Nephron progenitor cell (in vitro differentiated cells): ENCODE results near the gene TCL1B.

Experiments
- DNase-seq: peaks from one replicate; pipeline ENCODE4 v3.0.0; 2021
- H3K27ac Mint-ChIP-seq: 2 replicates; pipeline ENCODE4 v1.8.0; 2021; ENCODE audit warnings: mild to moderate bottlenecking, moderate library complexity, mixed read lengths
- H3K27me3 Mint-ChIP-seq: 2 replicates; pipeline ENCODE4 v1.8.0; 2021; ENCODE audit warnings: mild to moderate bottlenecking, low read depth, mixed read lengths; ENCODE audit not compliant: poor library complexity
- H3K36me3 Mint-ChIP-seq: 2 replicates; pipeline ENCODE4 v1.8.0; 2021; ENCODE audit warnings: low read depth, mixed read lengths
- H3K4me1 Mint-ChIP-seq: 2 replicates; pipeline ENCODE4 v1.8.0; 2021; ENCODE audit warnings: mixed read lengths
- H3K4me3 Mint-ChIP-seq: 2 replicates; pipeline ENCODE4 v1.8.0; 2021; ENCODE audit warnings: mild to moderate bottlenecking, moderate library complexity, mixed read lengths
- H3K9me3 Mint-ChIP-seq: 2 replicates; pipeline ENCODE4 v1.8.0; 2021; ENCODE audit warnings: mild to moderate bottlenecking, moderate library complexity, mixed read lengths
- CTCF ChIP-seq: fragments of 200-600 bp; sonication (generic); IDR thresholded peaks from 2 replicates; pipeline ENCODE4 v1.5.0; 2021; ENCODE audit warnings: antibody characterized with exemption

TCL1B gene

GRCh38 chr14:95681153-95681552 lies 5.1 kb upstream of the TCL1B start:
- Mint-ChIP-seq H3K27ac (no peak overlapping the region), H3K4me3 (no peak overlapping the region), H3K4me1 (peaks cover 11% of the 10 kb centered on the region), H3K27me3 (peaks cover 8% of the 10 kb centered on the region), H3K9me3 (peaks cover 16% of the 10 kb centered on the region), H3K36me3 (no peaks in the 10 kb centered on the region)
- no peak for TF ChIP-seq CTCF
- no peak for DNase-seq

- H3K4me3 Mint-ChIP-seq = no peak overlapping the region
- TF ChIP-seq CTCF = no peak
- H3K4me1 Mint-ChIP-seq = peaks cover 11% of the 10 kb centered on the region
- H3K9me3 Mint-ChIP-seq = no peaks in the 10 kb centered on the region
- H3K27ac Mint-ChIP-seq = no peak overlapping the region
- H3K27me3 Mint-ChIP-seq = peaks cover 9% of the 10 kb centered on the region
- DNase-seq = no peak
- H3K36me3 Mint-ChIP-seq = no peaks in the 10 kb centered on the region
These were observed 2.4 kb upstream of the TCL1B start for GRCh38 chr14:95683793-95684192.

GRCh38 chr14:95686935-95687334 lies 709 bp downstream of the TCL1B start:
- H3K27ac Mint-ChIP-seq = no peak overlapping the region
- no peaks in the 10 kb centered on the region for H3K36me3 Mint-ChIP-seq
- no peak for TF ChIP-seq CTCF
- H3K9me3 Mint-ChIP-seq = no peaks in the 10 kb centered on the region
- H3K4me1 Mint-ChIP-seq = no peaks in the 10 kb centered on the region
- H3K27me3 Mint-ChIP-seq = peaks cover 20% of the 10 kb centered on the region
- no peak for DNase-seq
- H3K4me3 Mint-ChIP-seq = no peak overlapping the region

GRCh38 chr14:95689441-95689840 lies 3.2 kb downstream of the TCL1B start:
- DNase-seq = no peak
- Mint-ChIP-seq H3K27ac (no peak overlapping the region), H3K9me3 (no peaks in the 10 kb centered on the region), H3K27me3 (peaks cover 23% of the 10 kb centered on the region), H3K4me3 (no peak overlapping the region), H3K4me1 (peaks cover 6% of the 10 kb centered on the region), H3K36me3 (no peaks in the 10 kb centered on the region)
- TF ChIP-seq CTCF = no peak

GRCh38 chr14:95690815-95691214 lies 4.6 kb downstream of the TCL1B start:
- Mint-ChIP-seq H3K4me3 (no peak overlapping the region), H3K9me3 (no peaks in the 10 kb centered on the region), H3K36me3 (no peaks in the 10 kb centered on the region), H3K27me3 (peaks cover 20% of the 10 kb centered on the region), H3K27ac (no peak overlapping the region), H3K4me1 (peaks cover 6% of the 10 kb centered on the region)
- TF ChIP-seq CTCF = no peak
- DNase-seq = no peak

- Mint-ChIP-seq H3K27me3 (peaks cover 18% of the 10 kb centered on the region), H3K4me1 (peaks cover 6% of the 10 kb centered on the region), H3K36me3 (no peaks in the 10 kb centered on the region), H3K4me3 (no peak overlapping the region), H3K27ac (no peak overlapping the region), H3K9me3 (no peaks in the 10 kb centered on the region)
- no peak for TF ChIP-seq CTCF
- DNase-seq = no peak
These were observed 5.4 kb downstream of the TCL1B start for GRCh38 chr14:95691591-95691990.
